Stimulated activated memory B cell treated with anti-CD40 and anti-IgM and Interleukin-4, amounts not matched to agents 10 μg/mL and 1 μg/mL and 100 μg/mL, for 72 hours (primary cell): ENCODE data around the gene PHOSPHO1.

Experiments used
- ATAC-seq: fragments of 150-1000 bp; cut with Tn5 transposase; 2 replicates; pipeline ENCODE4 v1.10.0; 2021
- H3K27ac Mint-ChIP-seq: one replicate; pipeline ENCODE4 v1.8.0; 2022; ENCODE audit warnings: mild to moderate bottlenecking, mixed read lengths
- H3K27me3 Mint-ChIP-seq: one replicate; pipeline ENCODE4 v1.8.0; 2022; ENCODE audit warnings: mixed read lengths
- H3K36me3 Mint-ChIP-seq: one replicate; pipeline ENCODE4 v1.8.0; 2022; ENCODE audit warnings: mixed read lengths
- H3K4me1 Mint-ChIP-seq: one replicate; pipeline ENCODE4 v1.8.0; 2022; ENCODE audit warnings: mixed read lengths
- H3K4me3 Mint-ChIP-seq: one replicate; pipeline ENCODE4 v1.8.0; 2022; ENCODE audit warnings: mild to moderate bottlenecking, moderate library complexity, mixed read lengths
- H3K9me3 Mint-ChIP-seq: one replicate; pipeline ENCODE4 v1.8.0; 2022; ENCODE audit warnings: mixed read lengths

Gene PHOSPHO1

GRCh38 chr17:49216482-49216881, 14.1 kb downstream of the PHOSPHO1 start:
- peaks cover 86% of the 10 kb centered on the region for H3K4me1 Mint-ChIP-seq
- ATAC-seq = no peak
- peak overlapping the region; percentile 74 for H3K27ac Mint-ChIP-seq
- peak overlapping the region; percentile 32 for H3K4me3 Mint-ChIP-seq
- no peaks in the 10 kb centered on the region for H3K27me3 Mint-ChIP-seq
- H3K36me3 Mint-ChIP-seq = peaks cover 30% of the 10 kb centered on the region
- H3K9me3 Mint-ChIP-seq = peaks cover 3% of the 10 kb centered on the region

DNA sequence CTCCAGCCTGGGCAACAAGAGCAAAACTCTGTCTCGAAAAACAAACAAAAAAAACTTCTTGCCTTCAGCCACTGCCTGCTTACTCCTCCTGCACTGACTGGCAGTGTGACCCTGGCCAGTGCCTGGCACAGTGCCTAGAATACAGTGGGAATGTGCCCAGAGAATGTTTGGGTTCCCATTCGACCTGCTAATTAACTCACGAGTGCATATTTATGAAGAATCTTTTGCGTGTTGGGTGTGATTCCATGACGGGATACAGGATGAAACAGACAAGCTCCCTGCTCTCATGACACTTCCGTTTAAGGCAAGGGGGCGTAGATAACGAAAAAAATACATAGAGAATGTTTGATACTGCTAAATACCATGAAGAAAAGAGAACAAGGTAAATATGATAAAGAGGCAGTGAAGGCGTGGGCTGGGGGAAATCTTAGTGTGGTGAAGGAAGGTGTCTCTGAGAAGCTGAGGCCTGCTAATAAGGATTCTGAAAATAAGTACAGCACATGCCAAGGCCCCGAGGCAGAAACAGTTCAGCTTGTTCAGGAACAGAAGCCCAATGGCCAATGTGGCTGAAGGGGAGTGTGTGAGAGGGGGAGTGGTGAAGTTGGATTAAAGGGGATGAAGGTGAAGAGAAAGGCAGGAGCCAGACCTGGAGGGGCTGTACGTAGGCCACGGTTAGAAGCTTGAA, 15.8 kb downstream of the PHOSPHO1 start:
- H3K4me1 Mint-ChIP-seq = peaks cover 96% of the 10 kb centered on the region
- peaks cover 3% of the 10 kb centered on the region for H3K9me3 Mint-ChIP-seq
- peak overlapping the region; percentile 85 for H3K4me3 Mint-ChIP-seq
- ATAC-seq = no peak
- peaks cover 25% of the 10 kb centered on the region for H3K36me3 Mint-ChIP-seq
- H3K27ac Mint-ChIP-seq = peak overlapping the region; percentile 81
- no peaks in the 10 kb centered on the region for H3K27me3 Mint-ChIP-seq

DNA sequence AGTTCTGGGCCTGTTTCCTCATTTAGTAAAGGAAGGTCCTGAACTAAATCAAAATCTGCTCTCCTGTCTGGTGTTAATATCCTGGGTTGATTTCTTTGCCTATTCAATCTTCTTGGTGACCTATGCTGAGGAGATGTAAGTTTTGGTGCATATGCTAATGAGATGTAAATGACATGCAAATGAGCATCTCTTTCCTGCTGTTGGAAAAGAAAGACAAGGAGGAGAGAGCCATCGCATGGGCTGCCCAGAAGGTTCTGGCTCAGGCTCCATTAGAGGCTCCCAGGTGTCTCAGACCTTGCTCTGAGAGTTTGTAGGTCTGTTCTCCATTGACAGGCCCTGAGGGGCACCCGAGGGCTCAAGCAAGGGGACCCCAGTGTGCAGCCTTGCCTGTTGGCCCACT, 16.7 kb downstream of the PHOSPHO1 start:
- Mint-ChIP-seq H3K9me3 (peaks cover 3% of the 10 kb centered on the region), H3K36me3 (peaks cover 25% of the 10 kb centered on the region), H3K4me1 (peaks cover 96% of the 10 kb centered on the region), H3K27ac (peak overlapping the region; percentile 81), H3K4me3 (peak overlapping the region; percentile 85), H3K27me3 (no peaks in the 10 kb centered on the region)
- no peak for ATAC-seq

DNA sequence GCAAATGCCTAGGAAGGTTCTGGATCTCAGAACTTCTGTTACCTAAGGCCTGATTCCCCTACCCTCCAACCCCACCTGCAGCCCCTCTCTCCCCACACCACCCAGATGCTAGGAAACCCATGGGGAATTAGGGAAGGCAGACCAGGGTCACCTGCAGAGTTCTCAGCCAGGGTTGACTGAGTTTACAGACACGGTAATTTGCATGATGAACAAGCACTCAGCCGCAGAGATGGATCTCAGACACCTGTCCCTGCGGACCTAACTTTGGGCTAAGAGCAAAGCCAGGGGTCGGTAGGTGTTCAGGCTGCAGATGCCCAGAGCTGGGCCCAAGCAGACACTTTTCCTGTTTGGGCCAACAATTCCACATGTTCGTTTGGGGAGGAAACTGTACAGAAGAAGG, 17.2 kb downstream of the PHOSPHO1 start:
- Mint-ChIP-seq H3K4me3 (peak overlapping the region; percentile 85), H3K36me3 (peaks cover 25% of the 10 kb centered on the region), H3K27me3 (no peaks in the 10 kb centered on the region), H3K9me3 (peaks cover 3% of the 10 kb centered on the region), H3K4me1 (peaks cover 93% of the 10 kb centered on the region), H3K27ac (peak overlapping the region; percentile 81)
- ATAC-seq = peak; percentile 18

DNA sequence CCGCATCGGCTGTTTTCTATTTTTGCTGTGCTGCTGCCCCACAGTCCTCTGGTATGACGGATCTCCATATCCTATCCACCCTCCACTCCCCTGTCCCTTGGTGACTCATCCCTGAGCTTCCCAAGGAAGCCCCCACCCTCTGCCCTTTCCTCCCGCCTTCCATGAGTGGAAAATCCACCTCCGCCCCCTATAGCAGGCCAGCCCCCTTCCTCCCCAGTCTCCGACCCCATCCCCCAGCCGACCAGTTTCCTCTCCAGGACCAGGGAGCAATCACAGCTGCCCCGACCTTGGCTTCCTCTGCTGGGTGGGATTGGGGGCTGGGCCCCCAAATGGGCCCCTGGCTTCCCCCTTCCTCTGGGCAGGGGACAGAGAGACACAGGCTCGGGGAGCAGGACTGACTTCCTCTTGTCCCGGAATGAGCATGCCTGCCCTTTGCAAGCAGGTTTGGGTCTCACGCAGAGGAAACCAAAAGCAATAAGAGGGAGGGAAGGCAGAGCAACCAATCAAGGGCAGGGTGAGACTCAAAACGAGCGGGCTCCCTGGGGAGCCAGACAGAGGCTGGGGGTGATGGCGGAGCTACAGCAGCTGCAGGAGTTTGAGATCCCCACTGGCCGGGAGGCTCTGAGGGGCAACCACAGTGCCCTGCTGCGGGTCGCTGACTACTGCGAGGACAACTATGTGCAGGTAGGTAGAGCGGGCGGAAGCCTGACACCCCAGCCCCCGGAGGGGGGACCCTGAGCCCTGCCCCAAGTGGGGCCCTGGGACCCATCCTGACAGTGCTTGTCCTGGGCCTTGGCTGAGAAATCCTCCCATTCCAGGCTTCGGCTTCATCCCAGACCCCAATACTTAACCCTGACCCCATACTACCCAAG, 20.2 kb downstream of the PHOSPHO1 start, which contains the start of the genes ABI3 and GNGT2:
Gene ABI3, plus strand, starts transcription at position 550 of the 872 bp plus-strand sequence. Its CDS starts 18 bp downstream, at position 568.
Gene GNGT2, minus strand, starts transcription at position 417 of the 872 bp plus-strand sequence. CDS start 3,152 bp downstream, outside the sequence.
- H3K4me3 Mint-ChIP-seq = peak within 1 kb of the TSS; percentile 92
- H3K36me3 Mint-ChIP-seq = peaks cover 20% of the 10 kb centered on the region
- peaks cover 67% of the 10 kb centered on the region for H3K4me1 Mint-ChIP-seq
- ATAC-seq = peak; percentile 96
- H3K27ac Mint-ChIP-seq = peak within 1 kb of the TSS; percentile 99
- no peaks in the 10 kb centered on the region for H3K27me3 Mint-ChIP-seq
- H3K9me3 Mint-ChIP-seq = peaks cover 3% of the 10 kb centered on the region

- peak overlapping the region; percentile 99 for H3K27ac Mint-ChIP-seq
- H3K4me3 Mint-ChIP-seq = no peak overlapping the region
- no peaks in the 10 kb centered on the region for H3K27me3 Mint-ChIP-seq
- no peaks in the 10 kb centered on the region for H3K9me3 Mint-ChIP-seq
- ATAC-seq = no peak
- H3K36me3 Mint-ChIP-seq = peaks cover 12% of the 10 kb centered on the region
- peaks cover 54% of the 10 kb centered on the region for H3K4me1 Mint-ChIP-seq
Measured at GRCh38 chr17:49209061-49209571, 21.5 kb downstream of the PHOSPHO1 start.

DNA sequence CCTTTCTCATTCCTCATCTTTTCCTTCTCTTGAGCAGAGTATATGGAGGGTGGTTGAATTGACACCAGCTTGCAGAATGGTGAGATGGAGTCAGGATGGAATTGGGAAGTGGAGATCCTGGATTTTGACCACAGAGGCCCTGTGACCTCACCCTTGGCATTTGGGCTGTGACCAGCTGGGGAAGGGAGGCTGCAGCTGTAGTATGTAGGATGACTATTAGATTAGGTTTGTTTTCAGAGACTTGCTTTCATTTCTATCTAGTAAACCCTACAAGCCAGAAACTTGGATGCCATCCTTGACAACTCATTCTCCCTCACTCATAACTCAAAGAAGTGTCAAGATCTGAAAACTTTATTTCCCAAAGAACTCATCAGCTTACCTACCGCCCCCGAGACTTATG, 26.1 kb downstream of the PHOSPHO1 start:
- Mint-ChIP-seq H3K36me3 (peaks cover 12% of the 10 kb centered on the region), H3K9me3 (no peaks in the 10 kb centered on the region), H3K27ac (no peak overlapping the region), H3K27me3 (no peaks in the 10 kb centered on the region), H3K4me1 (peaks cover 8% of the 10 kb centered on the region), H3K4me3 (no peak overlapping the region)
- ATAC-seq = no peak

DNA sequence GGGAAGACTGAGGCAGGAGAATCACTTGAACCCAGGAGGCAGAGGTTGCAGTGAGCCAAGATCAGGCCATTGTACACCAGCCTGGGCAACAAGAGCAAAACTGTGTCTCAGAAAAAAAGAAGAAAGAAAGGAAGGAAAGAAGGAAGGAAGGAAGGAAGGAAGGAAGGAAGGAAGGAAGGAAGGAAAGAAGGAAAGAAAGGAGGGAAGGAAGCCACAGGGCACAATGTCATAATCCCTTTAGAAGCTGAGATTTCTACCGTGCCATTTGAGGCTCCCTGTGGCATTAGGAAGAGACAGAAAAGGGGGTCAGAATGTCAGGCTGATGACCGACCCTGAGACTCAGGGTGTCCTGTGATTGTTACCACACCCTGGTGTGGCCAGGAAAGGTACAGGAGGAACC, 26.8 kb downstream of the PHOSPHO1 start:
- Mint-ChIP-seq H3K9me3 (no peaks in the 10 kb centered on the region), H3K27me3 (no peaks in the 10 kb centered on the region), H3K4me1 (peaks cover 1% of the 10 kb centered on the region), H3K36me3 (peaks cover 12% of the 10 kb centered on the region), H3K27ac (no peak overlapping the region), H3K4me3 (no peak overlapping the region)
- ATAC-seq = no peak

DNA sequence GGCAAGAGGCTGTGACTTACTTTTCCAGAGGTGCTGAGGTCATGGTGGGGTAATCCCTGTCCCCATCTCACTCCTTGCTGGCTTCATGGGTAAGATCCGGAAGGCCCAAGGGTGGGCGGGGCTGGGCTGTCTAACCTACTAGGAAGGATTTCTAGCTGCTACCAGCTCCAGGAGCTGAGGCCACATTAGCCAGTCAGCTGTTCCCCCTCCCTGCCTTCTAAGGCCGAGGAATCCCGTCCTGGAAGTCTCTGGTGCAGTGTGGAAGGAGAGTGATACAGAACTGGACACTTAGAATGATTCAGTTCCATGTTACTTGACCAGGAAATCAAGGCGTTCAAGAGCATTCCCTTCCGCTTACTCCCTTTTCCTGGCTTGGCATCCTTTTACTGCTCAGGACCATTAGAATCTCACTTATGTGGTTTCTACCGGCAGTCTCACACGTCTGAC, 29.1 kb downstream of the PHOSPHO1 start:
- Mint-ChIP-seq H3K36me3 (peaks cover 8% of the 10 kb centered on the region), H3K9me3 (no peaks in the 10 kb centered on the region), H3K27ac (no peak overlapping the region), H3K4me1 (no peaks in the 10 kb centered on the region), H3K4me3 (no peak overlapping the region), H3K27me3 (no peaks in the 10 kb centered on the region)
- ATAC-seq = no peak

- ATAC-seq = no peak
Measured at GRCh38 chr17:49200423-49201083, 30.0 kb downstream of the PHOSPHO1 start.

GRCh38 chr17:49198211-49198610, 32.4 kb downstream of the PHOSPHO1 start:
- Mint-ChIP-seq H3K27me3 (no peaks in the 10 kb centered on the region), H3K9me3 (no peaks in the 10 kb centered on the region), H3K4me3 (no peak overlapping the region), H3K4me1 (peaks cover 22% of the 10 kb centered on the region), H3K27ac (no peak overlapping the region), H3K36me3 (no peaks in the 10 kb centered on the region)
- ATAC-seq = no peak

More at GRCh38 chr17:49200423-49201083, 30.0 kb downstream of the PHOSPHO1 start:
- Mint-ChIP-seq H3K9me3 (no peaks in the 10 kb centered on the region), H3K4me3 (no peak overlapping the region), H3K27me3 (no peaks in the 10 kb centered on the region), H3K4me1 (peaks cover 5% of the 10 kb centered on the region), H3K27ac (no peak overlapping the region), H3K36me3 (no peaks in the 10 kb centered on the region)

DNA sequence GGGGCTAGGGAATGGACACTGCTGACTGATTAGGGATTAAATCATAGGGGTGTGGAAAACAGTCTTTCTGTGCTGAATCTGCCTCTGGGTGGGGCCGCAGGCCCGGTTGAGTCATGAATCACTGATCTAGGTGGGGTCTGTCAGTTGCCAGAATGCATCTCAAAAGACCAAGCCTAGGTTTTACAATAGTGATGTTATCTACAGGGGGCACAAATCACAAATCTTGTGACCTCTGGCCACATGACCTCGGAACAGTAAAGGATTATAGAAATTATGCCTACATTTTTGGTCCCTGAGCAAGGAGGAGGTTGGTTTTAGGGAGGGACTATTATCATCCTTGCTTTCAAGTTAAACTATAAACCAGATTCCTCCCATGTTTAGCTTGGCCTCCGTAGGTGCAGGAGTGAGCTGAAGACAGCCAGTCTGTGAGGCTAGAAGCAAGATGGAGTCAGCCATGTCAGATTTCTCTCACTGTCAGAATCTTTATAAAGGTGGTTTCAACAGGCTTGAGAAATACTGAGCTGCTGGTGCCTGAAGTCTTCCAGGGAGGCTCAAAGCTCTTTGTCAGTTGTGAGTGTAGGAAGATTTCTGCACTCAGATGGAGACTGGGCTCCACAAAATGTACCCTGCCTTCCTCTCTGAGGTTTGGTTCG, 33.1 kb downstream of the PHOSPHO1 start:
- no peaks in the 10 kb centered on the region for H3K36me3 Mint-ChIP-seq
- peak overlapping the region; percentile 22 for H3K27ac Mint-ChIP-seq
- H3K27me3 Mint-ChIP-seq = no peaks in the 10 kb centered on the region
- no peak overlapping the region for H3K4me3 Mint-ChIP-seq
- H3K4me1 Mint-ChIP-seq = peaks cover 28% of the 10 kb centered on the region
- no peak for ATAC-seq
- no peaks in the 10 kb centered on the region for H3K9me3 Mint-ChIP-seq

GRCh38 chr17:49196520-49196919, 34.1 kb downstream of the PHOSPHO1 start:
- no peaks in the 10 kb centered on the region for H3K36me3 Mint-ChIP-seq
- H3K27me3 Mint-ChIP-seq = no peaks in the 10 kb centered on the region
- no peak overlapping the region for H3K27ac Mint-ChIP-seq
- no peak overlapping the region for H3K4me3 Mint-ChIP-seq
- H3K4me1 Mint-ChIP-seq = peaks cover 33% of the 10 kb centered on the region
- no peak for ATAC-seq
- no peaks in the 10 kb centered on the region for H3K9me3 Mint-ChIP-seq

GRCh38 chr17:49195751-49196150, 34.8 kb downstream of the PHOSPHO1 start:
- Mint-ChIP-seq H3K36me3 (no peaks in the 10 kb centered on the region), H3K4me1 (peaks cover 36% of the 10 kb centered on the region), H3K27me3 (no peaks in the 10 kb centered on the region), H3K27ac (peak overlapping the region; percentile 57), H3K4me3 (no peak overlapping the region), H3K9me3 (no peaks in the 10 kb centered on the region)
- ATAC-seq = no peak
